ENCODE measurements around the gene AMH.
A peak's percentile ranks its signal among the peaks of the same experiment; 100 is the strongest.

AMH gene

GRCh38 chr19:2273356-2274184 is 24.4 kb downstream of the AMH start (continued):
- TF ChIP-seq KLF9 (tag by site-specific recombination; IDR thresholded peaks at IDR 0.05; ENCODE audit: low read depth) (peak; percentile 53; the same call in 1 of the 2 replicates), ZSCAN30 (tag by site-specific recombination; IDR thresholded peaks at IDR 0.05) (peak; percentile 96), ZNF600 (tag by site-specific recombination; IDR thresholded peaks at IDR 0.05) (peak; percentile 92), ZNF280C (tag by site-specific recombination; IDR thresholded peaks at IDR 0.05) (no peak), TRIM28 (IDR thresholded peaks at IDR 0.05; ENCODE audit: borderline replicate concordance, low read length) (no peak), ZNF174 (tag by site-specific recombination; IDR thresholded peaks at IDR 0.05) (no peak), ZNF426 (tag by site-specific recombination; IDR thresholded peaks at IDR 0.05) (no peak), ZNF561 (tag by site-specific recombination; IDR thresholded peaks at IDR 0.05; ENCODE audit: borderline replicate concordance) (peak; percentile 85), ZNF777 (tag by site-specific recombination; IDR thresholded peaks at IDR 0.05; ENCODE audit: borderline replicate concordance) (no peak), ZNF157 (tag by site-specific recombination; IDR thresholded peaks at IDR 0.05) (no peak), ZNF140 (tag by site-specific recombination; IDR thresholded peaks at IDR 0.05) (no peak), ZNF449 (tag by site-specific recombination; IDR thresholded peaks at IDR 0.05) (peak; percentile 50; the same call in 1 of the 2 replicates), ZBTB44 (tag by site-specific recombination; IDR thresholded peaks at IDR 0.05) (peak; percentile 59; the same call in 1 of the 2 replicates), ZNF324 (tag by site-specific recombination; IDR thresholded peaks at IDR 0.05) (peak; percentile 65; the same call in 1 of the 2 replicates)

- TF ChIP-seq EGR2 (tag by site-specific recombination; IDR thresholded peaks at IDR 0.05; ENCODE audit: low read depth) (0 out of 2 replicates have a peak, but pooled peaks have one; percentile 1), BCL11A (tag by site-specific recombination; IDR thresholded peaks at IDR 0.05; ENCODE audit: low read depth) (0 out of 2 replicates have a peak, but pooled peaks have one; percentile 21), ZNF114 (tag by site-specific recombination; IDR thresholded peaks at IDR 0.05) (no peak), ZNF16 (tag by site-specific recombination; IDR thresholded peaks at IDR 0.05; ENCODE audit: low read depth) (peak; percentile 98), KLF1 (tag by site-specific recombination; IDR thresholded peaks at IDR 0.05) (peak; percentile 32; the same call in 1 of the 2 replicates), ZSCAN30 (tag by site-specific recombination; IDR thresholded peaks at IDR 0.05) (peak; percentile 42; the same call in 1 of the 2 replicates), KLF7 (tag by site-specific recombination; IDR thresholded peaks at IDR 0.05; ENCODE audit: borderline replicate concordance) (0 out of 2 replicates have a peak, but pooled peaks have one; percentile 21), ZNF311 (tag by site-specific recombination; IDR thresholded peaks at IDR 0.05; ENCODE audit: borderline replicate concordance) (no peak), HIC1 (tag by site-specific recombination; IDR thresholded peaks at IDR 0.05) (peak; percentile 49; the same call in 1 of the 2 replicates), ZNF214 (tag by site-specific recombination; IDR thresholded peaks at IDR 0.05; ENCODE audit: borderline replicate concordance) (no peak), ZNF664 (tag by site-specific recombination; IDR thresholded peaks at IDR 0.05) (peak; percentile 99)
- H3K9me3 ChIP-seq (ENCODE audit: control insufficient read depth, insufficient read depth, low read depth, low read length): no peaks in the 10 kb centered on the region
- ChIA-PET CTCF (interaction anchor here (0.5 to 4.3 kb wide), 26 partner anchors 11 to 383 kb away, joined by 3 to 25 read pairs (median 4); partner anchors contain the start of genes LMNB2, LSM7 and SPPL2B), POLR2A (interaction anchor here (0.6 to 1.4 kb wide), 5 partner anchors 25 to 646 kb away, joined by 3 to 9 read pairs (median 4); partner anchors contain the start of gene PLEKHJ1)
- no peak overlapping the region for H3K4me3 ChIP-seq (ENCODE audit: low read depth, low read length)
- H3K4me1 ChIP-seq (ENCODE audit: control insufficient read depth, insufficient read depth, low read length): 0 out of 2 replicates have a peak, but pooled peaks cover 2% of the 10 kb centered on the region
- peak overlapping the region; percentile 98 for H3K27ac ChIP-seq (ENCODE audit: extremely low read depth, low read depth, low read length)
- H3K36me3 ChIP-seq (ENCODE audit: control insufficient read depth in 2 of 2, insufficient read depth in 1 of 2, low read length in 2 of 2): peaks cover 6 to 32% of the 10 kb centered on the region in 2 experiments; a peak in 2 of 3 replicates
Measured at GRCh38 chr19:2274185-2274711, 25.1 kb downstream of the AMH start.

Measured in HEK293 (cell line).